Rectal smooth muscle tissue (tissue), 1 donor: ENCODE results near the gene PTPRG.

Source experiments
- H3K27ac ChIP-seq: one replicate; pipeline ENCODE4 v1.7.0; 2013; ENCODE audit warnings: low read depth, low read length, inconsistent platforms
- H3K27me3 ChIP-seq: one replicate; pipeline ENCODE4 v1.7.0; 2013; ENCODE audit warnings: low read length; ENCODE audit not compliant: control insufficient read depth, insufficient read depth
- H3K36me3 ChIP-seq: one replicate; pipeline ENCODE4 v1.7.0; 2013; ENCODE audit warnings: low read length; ENCODE audit not compliant: control insufficient read depth, insufficient read depth
- H3K4me1 ChIP-seq: one replicate; pipeline ENCODE4 v1.7.0; 2013; ENCODE audit warnings: low read length; ENCODE audit not compliant: control insufficient read depth, insufficient read depth
- H3K4me3 ChIP-seq: one replicate; pipeline ENCODE4 v1.7.0; 2013; ENCODE audit warnings: low read length
- H3K9ac ChIP-seq: one replicate; pipeline ENCODE4 v1.7.0; 2013; ENCODE audit warnings: low read length

PTPRG gene

DNA sequence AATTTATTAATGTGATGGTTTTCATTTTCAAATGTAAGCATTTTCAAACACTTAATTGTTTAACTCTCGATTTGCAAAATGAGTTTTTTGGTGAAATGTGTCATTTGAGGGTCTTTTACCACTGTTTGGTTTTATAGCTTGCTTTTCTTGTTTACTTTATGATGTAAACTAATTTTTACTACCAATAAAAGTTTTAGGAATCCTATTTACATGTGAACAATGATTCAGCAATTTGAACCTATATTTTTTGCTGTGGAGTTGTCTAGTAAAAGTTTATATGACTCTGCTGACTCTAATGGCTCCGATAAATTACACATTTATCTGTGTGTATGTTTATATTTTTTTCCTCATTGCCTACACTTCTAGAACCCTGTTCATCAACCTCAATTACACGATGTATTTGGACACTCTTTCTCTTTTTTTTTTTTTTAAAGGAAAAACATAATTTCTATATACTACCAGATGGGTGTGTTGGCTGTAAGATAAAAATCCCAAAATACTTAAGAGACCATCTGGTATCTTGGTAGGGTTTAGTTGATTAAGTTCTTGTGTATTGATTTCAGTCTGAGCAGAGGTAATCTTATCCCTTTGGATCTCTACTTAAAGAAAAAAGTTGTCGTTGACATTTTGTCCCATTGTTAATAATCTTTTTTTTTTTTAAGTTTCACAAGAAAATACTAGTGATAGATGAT, 89.5 kb downstream of the PTPRG start:
- Histone ChIP-seq H3K4me1 (peaks cover 18% of the 10 kb centered on the region), H3K27ac (peak overlapping the region; percentile 83), H3K4me3 (no peak overlapping the region), H3K36me3 (no peaks in the 10 kb centered on the region), H3K9ac (no peak overlapping the region), H3K27me3 (no peaks in the 10 kb centered on the region)

DNA sequence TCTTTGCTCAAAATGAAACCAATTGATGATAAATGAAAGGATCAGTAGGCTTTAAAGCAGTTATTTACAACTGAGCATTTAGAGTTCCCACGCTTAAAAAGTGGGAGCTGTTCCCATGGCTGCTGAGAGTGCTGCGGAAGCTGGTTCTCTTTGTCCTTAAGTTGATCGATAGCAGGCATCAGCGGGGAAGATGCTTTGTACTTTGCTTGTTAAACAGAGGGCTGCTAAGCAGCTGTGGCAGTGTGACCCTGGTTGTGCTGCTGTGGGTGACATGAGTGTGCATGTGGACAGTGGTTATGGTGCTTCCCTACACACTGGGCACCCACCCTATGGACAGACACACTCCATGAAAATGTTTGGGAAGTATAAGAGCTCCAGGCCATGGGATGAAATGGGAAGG, 96.3 kb downstream of the PTPRG start:
- H3K9ac ChIP-seq: no peak overlapping the region
- no peak overlapping the region for H3K27ac ChIP-seq
- H3K4me3 ChIP-seq: no peak overlapping the region

DNA sequence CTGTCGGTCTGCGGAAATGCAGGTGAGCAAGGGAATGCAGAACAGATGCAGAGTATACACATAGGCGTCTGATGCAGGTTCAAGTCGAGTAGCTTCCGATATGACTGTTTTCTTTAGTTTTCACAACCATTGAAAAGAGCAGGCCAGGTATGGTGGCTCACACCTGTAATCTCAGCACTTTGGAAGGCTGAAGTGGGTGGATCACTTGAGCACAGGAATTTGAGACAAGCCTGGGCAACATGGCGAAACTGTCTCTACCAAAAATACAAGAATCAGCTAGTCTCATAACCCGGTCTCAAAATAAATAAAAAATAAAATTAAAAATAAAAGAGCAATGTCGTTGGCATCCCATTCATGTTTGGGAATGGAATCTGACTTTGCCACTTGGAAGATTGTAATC, 101.5 kb downstream of the PTPRG start:
- Histone ChIP-seq H3K27me3 (no peaks in the 10 kb centered on the region), H3K36me3 (no peaks in the 10 kb centered on the region), H3K9ac (no peak overlapping the region), H3K4me1 (peaks cover 3% of the 10 kb centered on the region), H3K27ac (no peak overlapping the region), H3K4me3 (no peak overlapping the region)

More for the DNA sequence above, 96.3 kb downstream of the PTPRG start:
- no peaks in the 10 kb centered on the region for H3K4me1 ChIP-seq
- no peaks in the 10 kb centered on the region for H3K36me3 ChIP-seq
- no peaks in the 10 kb centered on the region for H3K27me3 ChIP-seq

DNA sequence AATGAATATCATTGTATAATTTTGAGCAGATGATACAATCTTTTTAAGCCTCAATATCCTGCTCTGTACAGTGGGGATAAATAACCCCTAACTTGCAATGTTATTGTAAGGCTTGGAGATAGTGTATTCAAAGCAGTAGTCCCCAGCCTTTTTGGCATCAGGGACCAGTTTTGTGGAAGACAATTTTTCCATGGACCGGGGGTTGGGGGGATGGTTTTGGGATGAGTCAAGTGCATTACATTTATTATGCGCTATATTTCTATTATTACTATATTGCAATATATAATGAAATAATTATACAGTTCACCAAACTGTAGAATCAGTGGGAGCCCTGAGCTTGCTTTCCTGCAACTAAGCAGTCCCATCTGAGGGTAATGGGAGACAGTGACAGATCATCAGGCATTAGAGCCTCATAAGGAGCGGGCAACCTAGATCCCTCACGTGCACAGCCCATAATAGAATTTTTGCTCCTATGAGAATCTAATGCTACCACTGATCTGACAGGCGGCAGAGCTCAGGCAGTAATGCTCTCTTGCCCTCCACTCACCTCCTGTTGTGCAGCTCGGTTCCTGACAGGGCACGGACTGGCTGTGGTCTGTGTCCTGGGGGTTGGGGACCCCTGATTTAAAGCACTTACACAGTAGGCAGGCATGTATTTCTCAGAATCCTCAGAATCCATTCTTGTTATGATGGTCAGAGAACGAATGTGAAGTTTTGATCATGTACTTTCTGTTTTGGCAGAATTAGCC, 102.2 kb downstream of the PTPRG start:
- Histone ChIP-seq H3K4me1 (peaks cover 3% of the 10 kb centered on the region), H3K9ac (no peak overlapping the region), H3K27me3 (no peaks in the 10 kb centered on the region), H3K36me3 (no peaks in the 10 kb centered on the region), H3K27ac (no peak overlapping the region), H3K4me3 (no peak overlapping the region)

DNA sequence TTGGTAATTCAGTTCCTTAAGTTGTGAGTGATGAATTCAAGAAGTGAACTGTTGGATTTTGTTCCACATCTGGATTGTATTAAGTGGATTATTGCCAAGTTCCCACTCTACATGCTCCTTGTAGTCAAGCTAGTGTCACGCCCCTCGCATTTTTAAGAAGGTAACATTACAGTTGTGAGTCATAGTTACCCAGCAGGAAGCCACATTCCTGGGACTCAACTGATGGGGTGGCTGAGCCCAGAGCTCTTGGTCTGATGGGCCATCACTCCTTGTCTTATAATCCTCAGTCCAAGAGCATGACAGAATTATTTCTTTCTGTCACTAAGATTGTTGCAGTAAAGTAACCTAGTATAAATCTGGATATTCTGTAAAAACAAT, 102.7 kb downstream of the PTPRG start:
- no peak overlapping the region for H3K4me3 ChIP-seq
- no peak overlapping the region for H3K27ac ChIP-seq
- H3K36me3 ChIP-seq: no peaks in the 10 kb centered on the region
- H3K9ac ChIP-seq: no peak overlapping the region
- peaks cover 3% of the 10 kb centered on the region for H3K4me1 ChIP-seq
- no peaks in the 10 kb centered on the region for H3K27me3 ChIP-seq

DNA sequence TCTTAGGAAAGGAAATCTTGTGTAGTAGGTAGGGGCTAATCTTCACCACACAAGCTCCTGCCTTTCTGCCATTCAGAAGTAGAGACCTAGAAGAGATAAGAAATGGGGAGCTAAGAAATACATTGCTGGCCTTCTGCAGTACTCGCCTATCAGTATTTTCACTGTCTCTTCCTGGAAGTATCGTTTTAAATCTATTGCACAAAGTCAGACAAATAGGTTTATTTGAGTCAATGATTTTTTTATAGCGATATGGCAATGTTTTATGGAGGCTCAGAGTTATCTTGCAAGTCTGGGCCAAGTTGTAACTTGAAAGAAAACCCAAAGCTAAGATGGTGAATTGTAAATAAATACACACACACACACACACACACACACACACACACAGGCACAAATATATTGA, 103.8 kb downstream of the PTPRG start:
- Histone ChIP-seq H3K4me1 (peaks cover 3% of the 10 kb centered on the region), H3K4me3 (no peak overlapping the region), H3K27ac (no peak overlapping the region), H3K9ac (no peak overlapping the region), H3K36me3 (no peaks in the 10 kb centered on the region), H3K27me3 (no peaks in the 10 kb centered on the region)

DNA sequence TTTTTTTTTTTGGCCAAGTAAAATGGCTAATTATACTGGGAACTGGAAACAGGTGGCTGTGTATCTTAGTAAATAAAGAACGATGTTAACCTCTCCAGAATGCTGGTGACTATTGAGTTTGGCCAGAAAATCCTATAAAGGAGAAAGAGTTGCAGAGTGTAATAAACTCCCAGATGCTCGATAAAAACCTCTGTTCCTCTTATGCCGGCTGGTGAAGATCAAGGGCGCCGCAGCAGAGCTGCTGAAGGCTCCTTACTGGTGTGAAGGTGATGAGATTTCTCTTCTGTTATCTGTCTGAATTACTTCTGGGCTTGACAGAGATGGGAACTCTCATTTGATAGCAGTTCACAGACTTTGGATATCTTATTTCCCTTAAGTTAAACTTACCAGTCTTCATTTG, 104.6 kb downstream of the PTPRG start:
- H3K27ac ChIP-seq: peak overlapping the region; percentile 6
- H3K4me1 ChIP-seq: peaks cover 3% of the 10 kb centered on the region
- no peak overlapping the region for H3K9ac ChIP-seq
- no peaks in the 10 kb centered on the region for H3K27me3 ChIP-seq
- H3K4me3 ChIP-seq: peak overlapping the region; percentile 9
- H3K36me3 ChIP-seq: no peaks in the 10 kb centered on the region

DNA sequence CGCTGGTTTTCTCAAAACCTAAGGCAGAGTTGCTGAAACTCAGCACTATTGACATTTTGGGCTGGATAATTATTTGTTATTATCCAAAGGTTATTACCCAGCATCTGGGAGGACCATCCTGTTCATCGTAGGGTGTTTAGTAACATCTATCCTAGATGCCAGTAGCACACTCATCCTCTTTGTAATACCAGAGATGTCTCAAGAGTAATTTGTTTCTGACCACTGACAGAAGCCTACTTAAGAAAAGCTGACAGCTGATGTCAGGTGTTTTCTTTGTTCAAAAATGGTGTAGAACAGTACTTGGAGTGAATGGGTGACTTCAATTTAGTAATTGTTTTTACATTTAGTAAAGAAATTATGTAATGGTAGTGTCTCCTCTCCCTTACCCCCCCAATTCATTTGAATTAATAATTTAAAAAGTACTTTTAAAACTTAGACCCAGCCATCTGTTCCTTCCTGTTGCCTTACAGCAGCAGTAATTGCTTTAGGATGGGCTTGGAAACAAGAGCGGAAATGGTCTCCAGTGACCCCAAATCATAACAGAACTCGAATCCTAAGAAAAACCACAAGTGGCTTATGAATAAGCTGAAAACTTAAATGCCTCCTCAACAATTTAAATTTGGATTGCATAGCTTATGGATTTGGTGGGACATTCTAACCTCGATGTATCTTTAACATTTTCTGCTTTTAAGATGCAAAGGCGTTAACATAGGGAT, 105.4 kb downstream of the PTPRG start:
- Histone ChIP-seq H3K4me3 (no peak overlapping the region), H3K27ac (no peak overlapping the region), H3K27me3 (no peaks in the 10 kb centered on the region), H3K4me1 (peaks cover 3% of the 10 kb centered on the region), H3K9ac (no peak overlapping the region), H3K36me3 (no peaks in the 10 kb centered on the region)

DNA sequence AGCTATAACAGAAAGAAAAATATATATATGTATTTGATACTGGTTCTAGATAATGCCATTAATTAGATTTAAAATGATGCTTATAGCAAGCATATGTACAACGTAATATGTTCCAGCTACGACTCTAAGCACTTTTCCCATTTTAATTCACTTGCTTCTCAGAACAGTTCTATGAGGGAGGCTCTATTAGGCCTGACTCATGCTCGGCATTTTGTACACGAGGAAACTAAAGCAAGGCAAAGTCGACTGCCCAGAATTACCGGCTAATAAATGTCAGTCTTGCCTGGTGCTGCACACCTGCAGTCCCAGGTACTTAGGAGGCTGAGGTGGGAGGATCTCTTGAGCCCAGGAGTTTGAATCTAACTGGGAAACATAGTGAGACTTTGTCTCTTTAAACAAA, 106.0 kb downstream of the PTPRG start:
- no peak overlapping the region for H3K4me3 ChIP-seq
- no peak overlapping the region for H3K9ac ChIP-seq
- no peaks in the 10 kb centered on the region for H3K27me3 ChIP-seq
- H3K4me1 ChIP-seq: peaks cover 3% of the 10 kb centered on the region
- no peaks in the 10 kb centered on the region for H3K36me3 ChIP-seq
- H3K27ac ChIP-seq: no peak overlapping the region

DNA sequence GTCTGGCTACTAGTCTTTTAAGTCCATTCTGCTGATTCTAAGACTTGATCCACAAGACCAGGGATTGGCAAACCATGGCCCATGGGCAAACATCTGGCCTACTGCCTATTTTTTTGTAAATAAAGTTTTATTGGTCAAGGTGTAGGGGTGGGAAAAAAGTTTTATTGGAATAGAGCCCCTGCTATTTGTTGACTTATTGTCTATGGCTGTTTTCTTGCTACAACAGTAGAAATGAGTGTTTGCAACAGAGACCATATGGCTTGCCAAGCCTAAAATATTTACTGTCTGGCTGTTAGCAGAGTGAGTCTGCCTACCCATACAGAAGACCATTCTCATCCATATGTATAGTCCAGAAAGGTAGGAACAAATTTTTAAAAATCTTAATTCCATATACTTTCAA, 106.4 kb downstream of the PTPRG start:
- Histone ChIP-seq H3K4me3 (no peak overlapping the region), H3K27me3 (no peaks in the 10 kb centered on the region), H3K36me3 (no peaks in the 10 kb centered on the region), H3K27ac (no peak overlapping the region), H3K9ac (no peak overlapping the region), H3K4me1 (peaks cover 3% of the 10 kb centered on the region)

DNA sequence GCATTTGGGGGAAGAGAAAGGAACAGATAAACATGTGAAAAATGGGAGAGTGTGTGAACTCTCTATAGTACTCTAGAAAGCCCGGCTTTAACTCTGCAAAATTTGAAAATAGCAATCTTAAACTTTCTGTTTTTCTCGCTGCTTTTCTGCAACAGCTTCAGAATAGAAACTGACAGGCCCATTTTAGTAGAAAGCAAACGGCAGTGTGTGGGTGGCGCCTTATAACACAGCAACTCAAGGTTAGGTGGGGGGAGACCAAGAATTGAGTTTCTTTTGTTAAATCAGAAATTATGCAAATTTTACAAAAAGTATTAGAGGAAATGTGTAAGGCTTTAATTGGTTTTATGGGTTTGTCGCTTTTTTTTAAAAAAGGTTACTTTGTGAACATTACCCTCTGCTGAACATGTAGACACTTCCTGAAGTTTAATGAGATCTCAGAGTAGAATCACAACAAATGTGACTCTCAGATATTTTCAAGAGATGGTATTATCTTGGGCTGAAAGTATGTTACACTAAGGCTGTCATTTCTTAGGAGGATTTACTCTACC, 107.0 kb downstream of the PTPRG start:
- H3K36me3 ChIP-seq: no peaks in the 10 kb centered on the region
- peaks cover 3% of the 10 kb centered on the region for H3K4me1 ChIP-seq
- no peaks in the 10 kb centered on the region for H3K27me3 ChIP-seq
- H3K4me3 ChIP-seq: no peak overlapping the region
- H3K27ac ChIP-seq: no peak overlapping the region
- H3K9ac ChIP-seq: no peak overlapping the region

DNA sequence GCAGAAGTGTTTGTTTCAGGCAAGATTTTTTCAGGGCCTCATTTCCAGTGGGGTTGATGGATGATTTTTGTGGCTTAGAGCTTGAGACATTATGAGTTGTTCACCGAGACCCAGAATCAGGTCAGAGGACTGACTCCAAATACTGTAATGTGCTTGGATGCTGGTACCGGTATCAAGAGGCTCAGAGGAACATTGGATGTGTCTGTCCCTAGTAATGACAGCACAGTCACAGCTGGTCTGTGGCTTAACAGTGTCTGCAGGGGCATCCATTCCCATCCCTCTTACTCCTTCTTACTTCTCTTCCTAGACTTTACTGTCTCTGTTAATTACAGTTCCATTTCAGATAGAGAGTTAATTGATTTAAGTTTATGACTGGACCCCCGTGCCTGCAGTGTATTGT, 107.8 kb downstream of the PTPRG start:
- H3K9ac ChIP-seq: no peak overlapping the region
- no peak overlapping the region for H3K27ac ChIP-seq
- H3K4me1 ChIP-seq: peaks cover 3% of the 10 kb centered on the region

More for the DNA sequence above, 107.8 kb downstream of the PTPRG start:
- Histone ChIP-seq H3K4me3 (no peak overlapping the region), H3K36me3 (no peaks in the 10 kb centered on the region), H3K27me3 (no peaks in the 10 kb centered on the region)
